ENCODE results near the gene CCDC184.

DNA sequence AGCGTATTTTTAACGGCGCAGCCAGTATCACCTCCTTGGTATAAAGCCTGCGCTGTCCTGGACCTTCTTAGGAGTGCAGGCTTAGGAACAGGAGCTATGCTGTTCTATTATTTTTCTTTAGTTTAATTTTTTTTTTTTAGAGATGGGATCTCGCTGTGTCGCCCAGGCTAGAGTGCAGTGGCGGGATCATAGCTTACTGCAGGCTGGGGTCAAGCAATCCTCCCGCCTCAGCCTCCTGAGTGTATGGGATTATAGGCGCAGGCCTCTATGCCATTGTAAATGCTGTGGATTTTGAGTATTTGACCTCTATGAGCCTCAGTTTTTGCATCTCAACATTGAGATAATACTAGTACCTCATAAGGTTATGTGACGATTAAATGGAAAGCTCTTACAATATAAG, 15.5 kb downstream of the CCDC184 start:
- TF ChIP-seq, protein P1, sequence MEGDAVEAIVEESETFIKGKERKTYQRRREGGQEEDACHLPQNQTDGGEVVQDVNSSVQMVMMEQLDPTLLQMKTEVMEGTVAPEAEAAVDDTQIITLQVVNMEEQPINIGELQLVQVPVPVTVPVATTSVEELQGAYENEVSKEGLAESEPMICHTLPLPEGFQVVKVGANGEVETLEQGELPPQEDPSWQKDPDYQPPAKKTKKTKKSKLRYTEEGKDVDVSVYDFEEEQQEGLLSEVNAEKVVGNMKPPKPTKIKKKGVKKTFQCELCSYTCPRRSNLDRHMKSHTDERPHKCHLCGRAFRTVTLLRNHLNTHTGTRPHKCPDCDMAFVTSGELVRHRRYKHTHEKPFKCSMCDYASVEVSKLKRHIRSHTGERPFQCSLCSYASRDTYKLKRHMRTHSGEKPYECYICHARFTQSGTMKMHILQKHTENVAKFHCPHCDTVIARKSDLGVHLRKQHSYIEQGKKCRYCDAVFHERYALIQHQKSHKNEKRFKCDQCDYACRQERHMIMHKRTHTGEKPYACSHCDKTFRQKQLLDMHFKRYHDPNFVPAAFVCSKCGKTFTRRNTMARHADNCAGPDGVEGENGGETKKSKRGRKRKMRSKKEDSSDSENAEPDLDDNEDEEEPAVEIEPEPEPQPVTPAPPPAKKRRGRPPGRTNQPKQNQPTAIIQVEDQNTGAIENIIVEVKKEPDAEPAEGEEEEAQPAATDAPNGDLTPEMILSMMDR (IDR thresholded peaks at IDR 0.05), result no peak
- no peak for TF ChIP-seq POLR2A (IDR thresholded peaks at IDR 0.05)

Data from adrenal gland (tissue), 5 donors.